Erythroblast (primary cell): Measurements from ENCODE around the gene SAMD4A.

Source experiments
- GATA1 ChIP-seq: IDR thresholded peaks from 2 replicates; pipeline ENCODE4 v1.6.1; 2011; ENCODE audit warnings: low read depth, mild to moderate bottlenecking, control low read depth, low read length, moderate library complexity
- POLR2A ChIP-seq: IDR thresholded peaks from 2 replicates; pipeline ENCODE4 v1.6.1; 2011; ENCODE audit warnings: mild to moderate bottlenecking, low read length

DNA sequence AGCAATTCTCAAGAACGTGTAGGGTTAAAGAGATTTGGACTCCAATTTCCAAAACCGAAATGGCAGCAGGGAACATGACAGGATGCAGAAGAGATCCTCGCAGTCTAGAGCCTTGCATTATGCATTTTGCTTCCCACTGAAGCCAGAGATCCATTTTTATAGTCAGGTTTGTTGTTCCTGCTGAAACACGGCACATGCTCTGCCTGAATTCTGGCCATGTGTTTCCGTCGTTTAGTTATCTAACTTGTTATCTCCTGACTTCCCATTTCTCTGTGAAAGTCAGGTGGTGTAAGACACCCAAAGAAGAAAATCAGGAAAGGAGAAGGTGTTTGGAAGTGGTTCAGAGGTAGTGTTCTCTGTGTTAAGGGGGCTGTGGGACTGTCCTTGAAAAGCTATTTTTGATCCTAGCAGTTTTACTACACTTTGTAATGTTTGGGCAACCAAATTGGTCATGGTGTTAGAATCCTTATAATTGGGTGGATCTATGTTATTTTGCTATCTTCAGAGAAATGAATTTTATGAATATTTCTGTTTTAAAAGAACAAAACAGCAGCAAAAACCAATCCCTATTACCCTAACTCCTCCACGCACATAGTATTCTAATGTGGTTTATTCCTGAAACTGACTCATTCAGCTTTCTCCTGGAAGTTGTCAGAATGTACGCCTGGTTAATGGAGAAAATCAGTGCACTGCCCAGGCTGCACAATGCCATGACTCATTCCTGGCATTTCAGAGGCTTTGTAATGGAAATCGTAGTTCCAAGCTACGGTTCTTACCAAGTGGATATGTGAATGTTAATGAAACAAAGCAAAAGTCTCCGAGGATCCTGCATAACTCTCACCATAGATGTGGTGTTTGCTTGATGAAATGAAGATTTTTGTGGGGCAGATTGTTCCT, 110.1 kb downstream of the SAMD4A start:
- TF ChIP-seq POLR2A, result no peak
- no peak for TF ChIP-seq GATA1
